Retinal pigment epithelial cell (primary cell): Measurements from ENCODE around the gene PLCL1.

Experiments used
- DNase-seq: peaks from one replicate; pipeline ENCODE4 v3.0.0-alpha.2; 2010; ENCODE audit warnings: low read depth
- H3K4me3 ChIP-seq: 2 replicates; pipeline ENCODE4 v1.5.1; 2011; ENCODE audit warnings: mild to moderate bottlenecking, low read length, control low read depth, moderate library complexity
- TF ChIP-seq, protein P1 (sequence below): conservative IDR thresholded peaks from 2 replicates; pipeline ENCODE4 v1.5.1; 2011; ENCODE audit warnings: low read depth, low read length, control low read depth, inconsistent platforms

PLCL1 gene

DNA sequence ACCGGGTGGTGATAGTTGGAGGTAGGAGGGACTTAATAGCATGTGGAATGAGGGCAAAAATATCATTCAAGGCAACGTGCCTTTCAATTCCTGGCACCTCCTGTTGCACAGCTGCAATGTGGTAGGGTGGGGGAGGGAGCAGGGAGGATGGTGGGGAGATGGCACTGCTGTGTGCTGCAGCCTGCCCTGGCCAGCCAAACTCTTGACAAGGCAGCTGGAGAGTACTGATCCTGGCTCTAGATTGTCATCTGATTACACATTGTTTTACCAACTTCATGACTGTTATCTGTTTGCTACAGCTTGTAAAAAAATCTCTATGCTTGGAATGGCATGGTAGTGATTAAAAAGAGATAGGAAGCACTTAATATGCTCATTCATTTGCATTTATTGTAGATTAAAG, 47.7 kb downstream of the PLCL1 start:
- TF ChIP-seq, protein P1, sequence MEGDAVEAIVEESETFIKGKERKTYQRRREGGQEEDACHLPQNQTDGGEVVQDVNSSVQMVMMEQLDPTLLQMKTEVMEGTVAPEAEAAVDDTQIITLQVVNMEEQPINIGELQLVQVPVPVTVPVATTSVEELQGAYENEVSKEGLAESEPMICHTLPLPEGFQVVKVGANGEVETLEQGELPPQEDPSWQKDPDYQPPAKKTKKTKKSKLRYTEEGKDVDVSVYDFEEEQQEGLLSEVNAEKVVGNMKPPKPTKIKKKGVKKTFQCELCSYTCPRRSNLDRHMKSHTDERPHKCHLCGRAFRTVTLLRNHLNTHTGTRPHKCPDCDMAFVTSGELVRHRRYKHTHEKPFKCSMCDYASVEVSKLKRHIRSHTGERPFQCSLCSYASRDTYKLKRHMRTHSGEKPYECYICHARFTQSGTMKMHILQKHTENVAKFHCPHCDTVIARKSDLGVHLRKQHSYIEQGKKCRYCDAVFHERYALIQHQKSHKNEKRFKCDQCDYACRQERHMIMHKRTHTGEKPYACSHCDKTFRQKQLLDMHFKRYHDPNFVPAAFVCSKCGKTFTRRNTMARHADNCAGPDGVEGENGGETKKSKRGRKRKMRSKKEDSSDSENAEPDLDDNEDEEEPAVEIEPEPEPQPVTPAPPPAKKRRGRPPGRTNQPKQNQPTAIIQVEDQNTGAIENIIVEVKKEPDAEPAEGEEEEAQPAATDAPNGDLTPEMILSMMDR = no peak
- no peak overlapping the region for H3K4me3 ChIP-seq
- no peak for DNase-seq

DNA sequence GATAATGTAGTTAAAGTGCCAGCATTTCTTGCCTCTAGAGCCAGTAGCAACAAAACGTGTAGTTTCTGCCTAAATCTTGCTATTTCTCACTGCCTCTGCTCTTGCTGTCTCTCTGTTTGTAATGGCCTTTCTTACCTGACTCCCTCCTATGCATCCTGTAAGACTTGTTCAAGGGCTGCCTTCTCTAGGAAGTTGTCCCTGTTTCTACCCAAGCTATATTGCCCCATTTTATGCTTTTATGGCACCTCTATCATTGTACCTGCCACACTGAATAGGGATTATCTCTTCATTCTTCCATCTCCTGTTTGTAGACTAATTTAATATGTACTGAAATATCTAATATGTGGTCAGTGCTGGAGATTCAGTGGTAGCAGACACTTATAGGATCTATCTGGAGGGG, 49.2 kb downstream of the PLCL1 start:
- DNase-seq = no peak
- H3K4me3 ChIP-seq = no peak overlapping the region
- TF ChIP-seq, protein P1 = no peak

GRCh38 chr2:197857476-197858107, 53.2 kb downstream of the PLCL1 start:
- no peak for DNase-seq
- H3K4me3 ChIP-seq = no peak overlapping the region
- TF ChIP-seq, protein P1 = no peak

DNA sequence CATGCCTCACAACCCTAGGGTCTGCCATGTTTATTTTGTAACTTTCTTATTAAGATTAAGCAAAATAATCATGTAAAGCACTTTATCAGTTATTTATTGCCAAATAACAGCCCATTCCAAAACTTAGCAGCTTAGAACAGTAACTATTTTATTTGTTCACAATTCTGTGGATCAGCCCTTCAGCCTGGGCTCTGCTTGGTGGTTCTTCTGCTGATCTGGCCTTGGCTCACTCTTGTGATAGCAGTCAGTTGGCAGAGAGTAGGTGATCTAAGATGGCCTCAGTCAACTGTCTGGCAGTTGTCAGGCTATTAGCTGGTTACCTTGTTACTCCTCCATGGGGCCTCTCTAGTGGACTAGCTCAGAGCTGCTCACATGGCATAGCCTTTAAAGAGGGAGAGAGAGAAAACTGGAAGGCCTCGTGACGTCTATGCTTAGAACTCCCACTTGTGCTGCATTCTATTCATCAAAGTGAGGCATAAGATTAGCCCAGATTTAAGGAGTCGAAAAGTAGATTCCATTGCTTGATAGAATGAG, 54.3 kb downstream of the PLCL1 start:
- no peak overlapping the region for H3K4me3 ChIP-seq
- DNase-seq = no peak
- TF ChIP-seq, protein P1 = no peak

DNA sequence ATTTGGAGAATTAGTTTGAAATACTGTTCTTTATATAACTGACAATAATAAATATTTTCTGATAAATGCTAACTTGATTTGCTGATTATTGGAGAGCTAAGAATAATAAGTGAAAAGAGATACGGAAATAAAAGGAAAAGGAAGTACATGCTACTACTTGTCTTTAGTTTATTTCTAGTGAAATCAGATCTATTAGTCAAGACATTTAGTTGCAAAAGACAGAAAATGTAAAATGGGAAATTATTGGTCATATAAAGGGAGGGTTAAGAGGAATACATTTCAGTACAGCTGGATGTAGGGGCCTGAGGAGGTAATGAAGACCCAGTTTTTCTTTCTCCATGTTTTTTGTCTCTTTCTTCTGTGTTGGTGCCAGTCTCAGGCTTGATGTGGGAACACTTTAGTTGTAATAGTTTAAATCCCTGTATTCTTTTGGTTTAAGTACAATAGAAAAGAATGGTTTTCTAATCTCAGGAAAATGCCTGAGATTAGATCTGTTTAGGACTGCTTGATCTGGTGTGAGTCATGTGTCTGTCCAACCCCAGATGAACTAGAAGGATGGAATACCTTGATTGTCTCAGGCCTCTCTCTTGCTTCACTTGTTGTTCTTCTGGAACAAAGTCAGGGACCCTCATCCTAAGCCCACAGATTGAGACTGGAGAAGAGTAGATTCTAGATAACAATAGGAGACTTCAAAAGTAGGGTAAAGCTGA, 58.0 kb downstream of the PLCL1 start:
- no peak for DNase-seq
- no peak overlapping the region for H3K4me3 ChIP-seq

GRCh38 chr2:197863744-197864143, 59.4 kb downstream of the PLCL1 start:
- TF ChIP-seq, protein P1 = no peak
- DNase-seq = no peak
- H3K4me3 ChIP-seq = no peak overlapping the region

More for the DNA sequence above, 58.0 kb downstream of the PLCL1 start:
- TF ChIP-seq, protein P1 = no peak

DNA sequence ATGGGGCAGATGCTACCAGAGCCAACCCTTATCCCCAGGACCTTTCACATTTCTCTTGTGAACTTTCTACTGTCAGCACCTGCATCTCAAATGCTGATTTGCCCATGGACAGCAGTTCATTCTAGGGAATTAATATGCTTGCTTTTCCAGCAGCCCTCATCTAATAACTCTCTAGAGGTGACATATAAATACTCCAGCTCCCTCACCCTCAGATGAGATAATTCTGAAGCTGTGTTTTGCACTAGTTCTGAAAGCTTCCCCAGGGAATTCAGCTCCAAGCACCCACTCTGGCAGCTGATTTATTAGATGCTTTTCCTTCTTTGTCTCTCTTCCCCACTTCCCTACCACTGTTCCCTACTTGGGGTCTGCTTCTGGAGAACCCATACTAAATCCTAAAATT, 62.1 kb downstream of the PLCL1 start:
- DNase-seq = no peak
- TF ChIP-seq, protein P1 = no peak
- H3K4me3 ChIP-seq = no peak overlapping the region
